K562 (cell line): ENCODE data around the gene IRF9. TPM values are rescaled to one million over a fixed set of nuclear protein-coding genes. Genes with fewer than 3 reads are reported as not detected.

Source experiments
- ATAC-seq: fragments of 200-7000 bp; cut with Tn5 transposase; 3 replicates; pipeline ENCODE4 v1.9.1; 2020; ENCODE audit warnings: moderate library complexity
- BruUV-seq: library from RNA; stranded (reverse); fragments of 400-500 nt; replicated peaks from 2 replicates; lab custom pipeline; 2021; lab: Mats Ljungman, UMichigan
- CTCF ChIA-PET: fragments of 300-600 bp; formaldehyde crosslinking; extraction: SDS; loops from one replicate; lab custom pipeline; 2021; ENCODE audit warnings: low intra/inter-chr PET ratio; lab: Yijun Ruan, JAX
- POLR2A ChIA-PET: fragments of 300-600, 350-650 bp; sonication (Branson Sonifier 250); formaldehyde crosslinking; extraction: SDS; loops from one replicate; lab custom pipeline; 2021; ENCODE audit warnings: antibody characterized with exemption, inconsistent platforms; lab: Yijun Ruan, JAX
- DNase-seq, 4 experiments: peaks; one replicate each; pipeline versions ENCODE4 v3.0.0 to v3.0.0-alpha.2; 2011 to 2018; ENCODE audit warnings: low spot score in 3 of 4, mixed read lengths in 3 of 4; ENCODE audit errors: extremely low read depth in 1 of 4
- FAIRE-seq: peaks from 2 replicates; lab custom pipeline; 2011; peaks lifted over from hg19 to GRCh38; lab: Jason Lieb, UNC
- H2AFZ ChIP-seq: 2 replicates; pipeline ENCODE4 v1.6.0; 2011; ENCODE audit warnings: low read depth, low read length, control low read depth, inconsistent platforms
- H3K27ac ChIP-seq: fragments of 200-600 bp; 3 replicates; pipeline ENCODE4 v1.8.0; 2011; ENCODE audit warnings: low read depth, mild to moderate bottlenecking, control low read depth, inconsistent platforms, low read length, moderate library complexity, mixed read lengths; ENCODE audit errors: extremely low read depth
- H3K27me3 ChIP-seq, 2 experiments: fragments of 300-600 bp in 1 of 2; 2 replicates in 1 of 2; 3 replicates in 1 of 2; pipeline versions ENCODE4 v1.6.0 to v1.8.0; 2011; ENCODE audit warnings: inconsistent platforms in 2 of 2, low read length in 2 of 2, mild to moderate bottlenecking in 1 of 2, mixed read lengths in 1 of 2, moderate library complexity in 1 of 2; ENCODE audit not compliant: control insufficient read depth in 2 of 2, insufficient read depth in 2 of 2
- H3K36me3 ChIP-seq: fragments of 300-600 bp; 3 replicates; pipeline ENCODE4 v1.8.0; 2011; ENCODE audit warnings: mild to moderate bottlenecking, low read length, inconsistent platforms; ENCODE audit not compliant: control insufficient read depth, insufficient read depth
- H3K4me1 ChIP-seq, 2 experiments: fragments of 200-600 bp in 1 of 2; replicated peaks in 1 of 2; 2 replicates in 1 of 2; 3 replicates in 1 of 2; pipeline versions ENCODE4 v1.5.1 to v1.8.0; 2011; ENCODE audit warnings: inconsistent platforms in 2 of 2, low read length in 2 of 2, mild to moderate bottlenecking in 1 of 2, mixed read lengths in 1 of 2, moderate library complexity in 1 of 2; ENCODE audit not compliant: control insufficient read depth in 2 of 2, insufficient read depth in 2 of 2
- H3K4me2 ChIP-seq: 2 replicates; pipeline ENCODE4 v1.6.1; 2011; ENCODE audit warnings: low read length, control low read depth, inconsistent platforms, mixed read lengths; ENCODE audit not compliant: insufficient read depth
- H3K4me3 ChIP-seq: fragments of 200-600 bp; sonication (generic), shearing (Covaris generic); 2 replicates; pipeline ENCODE4 v1.5.1; 2016; ENCODE audit warnings: control low read depth, inconsistent platforms
- H3K79me2 ChIP-seq: fragments of 200-600 bp; 3 replicates; pipeline ENCODE4 v1.8.0; 2011; ENCODE audit warnings: low read length, inconsistent platforms; ENCODE audit not compliant: control insufficient read depth, insufficient read depth
- H3K9ac ChIP-seq, 2 experiments: 2 replicates each; pipeline versions ENCODE4 v1.6.0 to v1.6.1; 2011; ENCODE audit warnings: low read depth in 2 of 2, low read length in 2 of 2, control low read depth in 1 of 2, inconsistent platforms in 1 of 2, mild to moderate bottlenecking in 1 of 2, mixed read lengths in 1 of 2; ENCODE audit not compliant: insufficient read depth in 1 of 2
- H3K9me1 ChIP-seq: one replicate; pipeline ENCODE4 v1.6.0; 2011; ENCODE audit warnings: inconsistent platforms, mild to moderate bottlenecking, low read length, moderate library complexity; ENCODE audit not compliant: control insufficient read depth, insufficient read depth
- H3K9me3 ChIP-seq: replicated peaks from 2 replicates; pipeline ENCODE4 v1.5.1; 2011; ENCODE audit warnings: low read depth, low read length, inconsistent platforms; ENCODE audit not compliant: control insufficient read depth, insufficient read depth
- H4K20me1 ChIP-seq: replicated peaks from 2 replicates; pipeline ENCODE4 v1.6.1; 2011; ENCODE audit warnings: low read length, inconsistent platforms, mixed read lengths; ENCODE audit not compliant: control insufficient read depth, insufficient read depth
- BCLAF1 ChIP-seq, 2 experiments: fragments of 450-650 bp in 1 of 2; IDR thresholded peaks; 2 replicates each; pipeline ENCODE4 v1.6.1; 2011 to 2017; ENCODE audit warnings: low read depth in 2 of 2, antibody characterized with exemption in 1 of 2, borderline replicate concordance in 1 of 2, low read length in 1 of 2, mild to moderate bottlenecking in 1 of 2, mixed read lengths in 1 of 2; ENCODE audit not compliant: control insufficient read depth in 1 of 2
- BRD4 ChIP-seq: fragments of 200-600 bp; sonication (generic); IDR thresholded peaks from 2 replicates; pipeline ENCODE4 v1.6.1; 2017; ENCODE audit warnings: inconsistent platforms
- C11orf30 ChIP-seq: fragments of 450-650 bp; IDR thresholded peaks from 2 replicates; pipeline ENCODE4 v1.6.1; 2016; ENCODE audit warnings: low read depth, mild to moderate bottlenecking
- CC2D1A ChIP-seq: fragments of 450-650 bp; IDR thresholded peaks from 2 replicates; pipeline ENCODE4 v1.6.1; 2017; ENCODE audit warnings: mild to moderate bottlenecking
- FOXP4 ChIP-seq: sonication (generic); formaldehyde crosslinking; IDR thresholded peaks from 2 replicates; pipeline ENCODE4 v1.8.0; 2022; ENCODE audit warnings: mild to moderate bottlenecking, missing genetic modification reagents, borderline replicate concordance
- MLLT1 ChIP-seq, 2 experiments: fragments of 450-650 bp; IDR thresholded peaks; 2 replicates each; pipeline ENCODE4 v1.6.1; 2016
- MYNN ChIP-seq, 2 experiments: sonication (generic); formaldehyde crosslinking in 1 of 2; IDR thresholded peaks; 2 replicates each; pipeline versions ENCODE4 v1.5.0 to v1.6.1; 2016 to 2020; ENCODE audit warnings: antibody characterized with exemption in 1 of 2, missing genetic modification reagents in 1 of 2
- NR0B1 ChIP-seq: fragments of 450-650 bp; IDR thresholded peaks from one replicate; pipeline ENCODE4 v1.6.1; 2018; ENCODE audit warnings: mild to moderate bottlenecking, moderate library complexity; ENCODE audit not compliant: partially characterized antibody
- POLR3G ChIP-seq: IDR thresholded peaks from 2 replicates; pipeline ENCODE4 v1.6.1; 2011; ENCODE audit not compliant: insufficient read length, insufficient replicate concordance; ENCODE audit errors: extremely low read depth
- POU5F1 ChIP-seq: fragments of 150-350 bp; IDR thresholded peaks from 2 replicates; pipeline ENCODE4 v1.6.1; 2014; ENCODE audit warnings: borderline replicate concordance, low read length, low read depth, mild to moderate bottlenecking; ENCODE audit not compliant: partially characterized antibody
- WGBS: fragments of 100-300 bp; shearing (Covaris generic); methylation state at CpG from one replicate; pipeline ENCODE4 v1.1.6; 2016; ENCODE audit warnings: low coverage, mixed read lengths; ENCODE audit not compliant: insufficient coverage; ENCODE audit errors: missing lambda C conversion rate; 5-methylcytosine and 5-hydroxymethylcytosine counted together
- in situ Hi-C: fragments of 300-500 bp; cut with MboI; formaldehyde crosslinking; loops from 4 replicates; pipeline ENCODE4 v1.15.0; 2018; ENCODE audit warnings: inconsistent platforms, mixed read lengths
- intact Hi-C: fragments of 100-400 bp; cut with micrococcal nuclease; formaldehyde crosslinking; loops from 2 replicates; pipeline ENCODE4 v1.14.2; 2022
- polyA plus RNA-seq, 8 experiments: library from polyadenylated mRNA; depleted of rRNA in 4 of 8; stranded (reverse) in 5 of 8; unstranded in 3 of 8; fragments of >200 nt; fragmentation: Nextera tagmentation in 2 of 8; fragmentation: Illumina TruSeq in 1 of 8; extraction: Ambion mirVana in 2 of 8; extraction: Trizol in 1 of 8; gene quantifications; 2 replicates each; pipeline versions ENCODE4 v1.2.1 to v1.2.3, GENCODE V29; 2011 to 2014; ENCODE audit warnings: inconsistent platforms in 1 of 8, missing spikeins in 1 of 8
- total RNA-seq, 7 experiments: library from RNA; depleted of rRNA in 6 of 7; stranded (reverse); fragments of >200 nt in 6 of 7; fragmentation: Illumina TruSeq in 2 of 7; extraction: Trizol in 2 of 7; gene quantifications; 2 replicates each; pipeline versions ENCODE4 v1.2.1 to v1.2.3, GENCODE V29; 2011 to 2021; ENCODE audit warnings: low replicate concordance in 1 of 7

Gene IRF9
- total and polyA plus RNA-seq, 9 of the 15 experiments (the other 6 are each of a cell fraction or from before 2014, with no cell fraction given), result 0.79 to 14.8 (median 6.1) TPM

GRCh38 chr14:24157331-24157730 is 3.7 kb upstream of the IRF9 start:
- FAIRE-seq, result no peak
- Histone ChIP-seq H3K9me3 (no peaks in the 10 kb centered on the region), H3K79me2 (peaks cover 10% of the 10 kb centered on the region; the same call in 2 of the 3 replicates), H3K27ac (no peak overlapping the region), H3K27me3 (no peaks in the 10 kb centered on the region), H4K20me1 (no peaks in the 10 kb centered on the region), H3K9ac (no peak overlapping the region), H3K9me1 (no peaks in the 10 kb centered on the region), H2AFZ (no peak overlapping the region), H3K4me3 (no peak overlapping the region), H3K4me2 (no peak overlapping the region), H3K4me1 (peaks cover 10 to 23% of the 10 kb centered on the region in 2 experiments; a peak in 4 of 5 replicates), H3K36me3 (peaks cover 58% of the 10 kb centered on the region; the same call in 2 of the 3 replicates)
- no peak for DNase-seq
- BruUV-seq, result no TSS peak
- intact Hi-C loops (no loop called here), in situ Hi-C loops (no loop called here)
- TF ChIP-seq POLR3G (no peak), C11orf30 (no peak), CC2D1A (no peak), NR0B1 (no peak), POU5F1 (no peak), MLLT1 (IDR thresholded peaks at IDR 0.05) (no peak), BRD4 (no peak), MYNN (IDR thresholded peaks at IDR 0.05) (no peak), MYNN (CRISPR knock-in tag; IDR thresholded peaks at IDR 0.05) (no peak), BCLAF1 (IDR thresholded peaks at IDR 0.05; ENCODE audit: borderline replicate concordance in 1 of 2, control insufficient read depth in 1 of 2, low read depth in 2 of 2, low read length in 1 of 2) (no peak), FOXP4 (CRISPR knock-in tag) (no peak)
- 94% methylated on average over 8 of the region's 12 CpGs for WGBS
- ChIA-PET POLR2A (interaction anchor here (0.7 kb wide), 1 partner anchor 11 kb away, joined by 3 read pairs; the partner anchor contains the start of gene PSME2), CTCF (no interaction called here)
- ATAC-seq, result no peak
